Prostate gland (tissue), 2 donors: ENCODE results near the gene IL1RAPL2. TPM values are rescaled to one million over a fixed set of nuclear protein-coding genes. Genes with fewer than 3 reads are reported as not detected.

ENCODE experiments used
- DNase-seq: peaks from one replicate; pipeline ENCODE4 v3.0.0-alpha.2; 2019; ENCODE audit warnings: low spot score
- H3K27ac ChIP-seq, 2 donors: fragments of 200-600 bp; sonication (generic); 2 replicates each; pipeline ENCODE4 v1.5.1; 2017 to 2019
- H3K27me3 ChIP-seq: fragments of 200-600 bp; sonication (generic); replicated peaks from 2 replicates; pipeline ENCODE4 v1.5.1; 2019; ENCODE audit not compliant: insufficient read depth
- H3K36me3 ChIP-seq, 2 donors: fragments of 200-600 bp; sonication (generic); 1 replicate in 1 of 2; 2 replicates in 1 of 2; pipeline versions ENCODE4 v1.5.1 to v1.8.1; 2017 to 2019
- H3K4me1 ChIP-seq: fragments of 200-600 bp; sonication (generic); replicated peaks from 2 replicates; pipeline ENCODE4 v1.5.1; 2019
- H3K4me3 ChIP-seq, 2 donors: fragments of 200-600 bp; sonication (generic); 2 replicates each; pipeline ENCODE4 v1.5.1; 2017 to 2019
- H3K9me3 ChIP-seq: fragments of 200-600 bp; sonication (generic); 2 replicates; pipeline ENCODE4 v1.5.1; 2017
- POLR2A ChIP-seq: fragments of 450-650 bp; IDR thresholded peaks from one replicate; pipeline ENCODE4 v1.6.1; 2016; ENCODE audit warnings: antibody characterized with exemption, mild to moderate bottlenecking
- POLR2AphosphoS5 ChIP-seq: sonication (generic); formaldehyde crosslinking; IDR thresholded peaks from one replicate; pipeline ENCODE4 v1.6.1; 2017; ENCODE audit warnings: antibody characterized with exemption
- WGBS: methylation state at CpG from one replicate; pipeline ENCODE4 v1.1.5; 2018; 5-methylcytosine and 5-hydroxymethylcytosine counted together
- intact Hi-C: fragments of 100-400 bp; cut with DNase I; formaldehyde crosslinking; loops from one replicate; pipeline ENCODE4 v1.14.2; 2022
- total RNA-seq, 2 donors: library from RNA; depleted of rRNA; stranded (reverse); fragments of >200 nt; gene quantifications; one replicate each; pipeline ENCODE4 v1.1.0, GENCODE V29; 2016
- TF ChIP-seq, protein P1 (sequence below), 4 experiments: fragments of 200-600 bp in 2 of 4; fragments of 450-650 bp in 2 of 4; sonication (generic) in 2 of 4; IDR thresholded peaks; 1 replicate in 3 of 4; 2 replicates in 1 of 4; pipeline ENCODE4 v1.5.1; 2016 to 2019; ENCODE audit warnings: antibody characterized with exemption in 4 of 4, mild to moderate bottlenecking in 2 of 4, moderate library complexity in 2 of 4

IL1RAPL2 gene
- total RNA-seq, 2 donors from 2014 or later: 0.51 TPM; not detected in 1

DNA sequence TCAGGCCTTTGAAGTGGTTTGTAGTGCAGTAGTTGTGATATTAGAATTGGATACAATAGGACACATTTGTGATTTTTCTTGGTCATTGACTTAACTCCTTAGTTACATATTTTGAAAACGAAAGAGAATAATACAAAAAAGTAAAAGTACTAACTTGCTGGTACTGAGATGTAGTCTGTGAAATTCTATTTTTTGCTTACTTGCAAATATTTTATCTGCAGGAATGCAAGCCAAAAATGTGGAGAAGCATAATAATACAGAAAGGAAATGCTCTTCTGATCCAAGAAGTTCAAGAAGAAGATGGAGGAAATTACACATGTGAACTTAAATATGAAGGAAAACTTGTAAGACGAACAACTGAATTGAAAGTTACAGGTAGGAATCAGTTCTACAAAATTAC is 701.2 kb downstream of the IL1RAPL2 start:
- DNase-seq: no peak
- Histone ChIP-seq H3K4me3 (no peak overlapping the region), H3K4me1 (no peaks in the 10 kb centered on the region), H3K27me3 (no peaks in the 10 kb centered on the region), H3K27ac (no peak overlapping the region), H3K9me3 (no peaks in the 10 kb centered on the region), H3K36me3 (no peaks in the 10 kb centered on the region)
- intact Hi-C loops: no loop called here
- 91% methylated on average over 2 of the region's 2 CpGs for WGBS
- TF ChIP-seq POLR2AphosphoS5 (no peak), POLR2A (no peak)
- TF ChIP-seq, protein P1, sequence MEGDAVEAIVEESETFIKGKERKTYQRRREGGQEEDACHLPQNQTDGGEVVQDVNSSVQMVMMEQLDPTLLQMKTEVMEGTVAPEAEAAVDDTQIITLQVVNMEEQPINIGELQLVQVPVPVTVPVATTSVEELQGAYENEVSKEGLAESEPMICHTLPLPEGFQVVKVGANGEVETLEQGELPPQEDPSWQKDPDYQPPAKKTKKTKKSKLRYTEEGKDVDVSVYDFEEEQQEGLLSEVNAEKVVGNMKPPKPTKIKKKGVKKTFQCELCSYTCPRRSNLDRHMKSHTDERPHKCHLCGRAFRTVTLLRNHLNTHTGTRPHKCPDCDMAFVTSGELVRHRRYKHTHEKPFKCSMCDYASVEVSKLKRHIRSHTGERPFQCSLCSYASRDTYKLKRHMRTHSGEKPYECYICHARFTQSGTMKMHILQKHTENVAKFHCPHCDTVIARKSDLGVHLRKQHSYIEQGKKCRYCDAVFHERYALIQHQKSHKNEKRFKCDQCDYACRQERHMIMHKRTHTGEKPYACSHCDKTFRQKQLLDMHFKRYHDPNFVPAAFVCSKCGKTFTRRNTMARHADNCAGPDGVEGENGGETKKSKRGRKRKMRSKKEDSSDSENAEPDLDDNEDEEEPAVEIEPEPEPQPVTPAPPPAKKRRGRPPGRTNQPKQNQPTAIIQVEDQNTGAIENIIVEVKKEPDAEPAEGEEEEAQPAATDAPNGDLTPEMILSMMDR (IDR thresholded peaks at IDR 0.05): no peak

DNA sequence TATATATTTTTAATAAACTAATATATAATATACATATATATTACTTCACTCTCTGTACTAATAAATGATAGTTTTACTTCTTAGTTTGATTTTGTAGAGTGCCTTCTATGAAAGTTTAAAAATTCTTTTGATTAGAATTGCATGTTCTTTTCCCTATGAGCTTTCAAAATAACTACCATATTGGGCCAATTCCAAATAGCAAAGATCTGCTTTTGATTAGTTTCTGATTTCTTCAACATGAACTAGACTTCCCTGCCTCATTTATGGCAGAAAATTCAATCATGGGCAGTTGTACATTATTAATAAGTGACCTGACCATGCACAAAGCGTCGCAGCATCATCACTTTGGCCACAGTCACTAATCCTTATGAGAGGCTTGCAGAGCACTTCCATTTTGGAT is 703.4 kb downstream of the IL1RAPL2 start:
- DNase-seq: no peak
- intact Hi-C loops: no loop called here
- Histone ChIP-seq H3K4me1 (no peaks in the 10 kb centered on the region), H3K27ac (no peak overlapping the region), H3K36me3 (no peaks in the 10 kb centered on the region), H3K4me3 (no peak overlapping the region), H3K27me3 (no peaks in the 10 kb centered on the region), H3K9me3 (no peaks in the 10 kb centered on the region)
- TF ChIP-seq POLR2A (no peak), POLR2AphosphoS5 (no peak)
- TF ChIP-seq, protein P1 (IDR thresholded peaks at IDR 0.05): no peak
- 100% methylated on average over 2 of the region's 2 CpGs for WGBS

DNA sequence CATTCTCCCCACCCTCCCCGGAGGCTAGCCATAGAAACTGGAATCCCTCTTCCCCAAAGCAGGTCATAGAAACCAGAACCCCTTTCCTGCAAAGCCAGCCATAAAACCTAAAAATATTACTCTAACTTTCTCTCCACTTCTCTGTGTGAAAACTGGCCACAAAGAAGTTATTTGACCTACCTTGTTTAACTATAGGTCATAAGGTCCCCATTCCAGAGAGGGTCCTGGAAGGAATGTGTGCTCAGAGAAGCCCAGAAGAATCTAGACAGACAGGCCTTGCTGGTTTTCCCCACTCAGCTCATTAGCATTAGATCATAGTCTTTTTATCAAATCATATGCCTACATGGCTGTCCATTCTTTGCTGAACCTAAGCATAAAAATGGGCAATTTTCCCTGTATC is 707.3 kb downstream of the IL1RAPL2 start:
- Histone ChIP-seq H3K27ac (no peak overlapping the region), H3K4me1 (no peaks in the 10 kb centered on the region), H3K4me3 (no peak overlapping the region), H3K9me3 (no peaks in the 10 kb centered on the region), H3K36me3 (no peaks in the 10 kb centered on the region), H3K27me3 (no peaks in the 10 kb centered on the region)
- intact Hi-C loops: no loop called here
- WGBS: 40% methylated on average over 1 of the region's 1 CpG
- no peak for DNase-seq
- no peak for TF ChIP-seq POLR2A
- TF ChIP-seq, protein P1 (IDR thresholded peaks at IDR 0.05): no peak
- no peak for TF ChIP-seq POLR2AphosphoS5

DNA sequence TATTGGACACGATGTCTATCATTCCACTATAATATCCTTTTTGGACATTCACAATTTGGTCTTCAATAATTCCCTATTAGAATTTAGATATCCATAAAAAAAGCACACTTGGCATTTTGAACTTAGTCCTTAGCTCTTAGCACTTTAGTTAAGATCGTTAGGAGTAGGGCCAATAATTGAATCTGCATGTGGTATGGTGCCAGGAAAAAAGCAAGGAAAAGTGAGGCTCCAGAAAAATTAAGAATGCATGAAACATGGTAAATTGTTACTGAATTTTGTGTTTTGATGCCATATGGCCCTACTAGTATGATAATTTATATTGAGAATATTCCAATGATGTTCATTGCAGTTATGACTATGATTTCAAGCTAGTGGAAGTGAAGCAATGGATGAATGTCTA is 708.1 kb downstream of the IL1RAPL2 start:
- H3K4me1 ChIP-seq: no peaks in the 10 kb centered on the region
- H3K27me3 ChIP-seq: no peaks in the 10 kb centered on the region
- TF ChIP-seq POLR2AphosphoS5 (no peak), POLR2A (no peak)
- TF ChIP-seq, protein P1 (IDR thresholded peaks at IDR 0.05): no peak
- H3K4me3 ChIP-seq: no peak overlapping the region
- no peaks in the 10 kb centered on the region for H3K36me3 ChIP-seq
- WGBS: 91% methylated on average over 2 of the region's 2 CpGs
- H3K9me3 ChIP-seq: no peaks in the 10 kb centered on the region
- no peak for DNase-seq
- intact Hi-C loops: no loop called here
- H3K27ac ChIP-seq: no peak overlapping the region

DNA sequence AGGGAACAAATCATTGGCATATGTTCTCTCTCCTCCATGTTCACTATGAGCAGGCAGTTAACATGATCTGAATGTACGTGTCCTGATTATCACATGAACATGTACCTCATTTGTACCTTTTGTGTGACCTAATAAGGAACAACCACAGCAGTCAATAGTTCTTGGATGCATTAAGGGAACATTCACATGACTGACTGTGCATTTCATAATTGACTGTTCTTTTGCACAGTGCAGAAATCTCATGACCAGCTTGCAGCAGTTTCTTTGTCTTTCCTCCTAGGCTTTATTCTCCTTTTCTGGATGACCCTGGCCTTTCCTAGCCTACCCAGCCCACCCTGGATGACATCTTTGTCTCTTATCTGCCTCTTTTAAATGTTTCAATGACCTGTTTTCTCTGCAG is 711.1 kb downstream of the IL1RAPL2 start:
- 88% methylated on average over 1 of the region's 1 CpG for WGBS
- H3K27ac ChIP-seq: no peak overlapping the region
- no peak overlapping the region for H3K4me3 ChIP-seq
- H3K27me3 ChIP-seq: no peaks in the 10 kb centered on the region
- no peaks in the 10 kb centered on the region for H3K36me3 ChIP-seq
- intact Hi-C loops: no loop called here
- no peaks in the 10 kb centered on the region for H3K9me3 ChIP-seq
- DNase-seq: no peak
- no peak for TF ChIP-seq POLR2A
- TF ChIP-seq, protein P1 (IDR thresholded peaks at IDR 0.05): no peak
- no peak for TF ChIP-seq POLR2AphosphoS5
- no peaks in the 10 kb centered on the region for H3K4me1 ChIP-seq
